HL-60/S4 (cell line): Measurements from ENCODE around the gene FAM13B.

Source experiments
- in situ Hi-C: fragments of 300-500 bp; cut with MboI; formaldehyde crosslinking; loops from 2 replicates; pipeline ENCODE4 v1.14.3; 2022; ENCODE audit warnings: low sequenced_read_pairs

FAM13B gene

DNA sequence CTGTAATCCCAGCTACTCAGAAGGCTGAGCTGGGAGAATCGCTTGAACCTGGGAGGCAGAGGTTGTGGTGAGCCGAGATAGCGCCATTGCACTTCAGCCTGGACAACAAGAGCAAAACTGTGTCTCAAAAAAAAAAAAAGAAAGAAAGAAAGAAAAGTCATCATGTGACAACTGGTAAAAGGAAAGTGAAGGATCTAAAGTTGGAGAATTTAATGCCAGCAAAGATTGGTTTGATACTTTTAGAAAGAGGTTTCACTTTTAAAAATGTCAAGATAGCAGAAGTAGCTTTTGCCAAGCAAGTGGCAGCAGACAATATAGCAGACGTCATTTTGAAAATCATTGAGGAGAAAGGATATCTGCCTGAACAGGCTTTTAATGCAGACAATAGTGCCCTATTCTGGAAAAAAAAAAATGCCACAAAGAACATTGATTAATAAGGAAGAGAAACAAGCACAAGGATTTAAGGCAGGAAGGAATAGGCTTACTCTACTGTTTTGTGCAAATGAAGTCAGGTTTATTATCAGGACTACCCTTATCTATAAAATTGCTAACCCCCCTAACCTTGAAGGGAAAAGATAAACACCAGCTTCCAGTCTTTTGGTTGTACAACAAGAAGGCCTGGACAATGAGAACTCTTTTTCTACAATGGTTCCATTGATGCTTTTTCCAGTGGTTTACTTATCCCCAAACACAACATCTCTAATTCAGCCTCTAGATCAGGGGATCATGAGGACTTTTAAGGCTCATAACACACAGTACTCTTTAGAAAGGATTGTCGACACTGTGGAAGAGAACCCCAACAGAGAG lies 131.7 kb downstream of the FAM13B start:
- in situ Hi-C loops, result no loop called here

DNA sequence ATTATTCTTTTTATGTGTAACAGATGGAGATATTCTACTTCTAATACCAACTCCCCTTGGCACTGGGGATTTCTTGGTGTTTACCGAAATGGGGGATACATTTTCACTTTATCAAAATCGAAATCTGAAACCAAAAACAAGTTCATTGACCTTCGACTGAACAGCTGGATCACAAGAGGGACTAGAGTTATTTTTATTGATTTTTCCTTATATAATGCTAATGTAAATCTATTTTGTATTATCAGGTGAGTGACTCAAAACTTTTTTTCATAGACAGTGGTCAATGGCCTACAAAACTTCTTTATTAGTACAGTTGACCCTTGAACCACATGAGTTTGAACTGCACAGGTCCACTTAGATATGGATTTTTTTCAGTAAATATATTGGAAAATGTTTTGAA lies 133.4 kb downstream of the FAM13B start:
- in situ Hi-C loops, result no loop called here

DNA sequence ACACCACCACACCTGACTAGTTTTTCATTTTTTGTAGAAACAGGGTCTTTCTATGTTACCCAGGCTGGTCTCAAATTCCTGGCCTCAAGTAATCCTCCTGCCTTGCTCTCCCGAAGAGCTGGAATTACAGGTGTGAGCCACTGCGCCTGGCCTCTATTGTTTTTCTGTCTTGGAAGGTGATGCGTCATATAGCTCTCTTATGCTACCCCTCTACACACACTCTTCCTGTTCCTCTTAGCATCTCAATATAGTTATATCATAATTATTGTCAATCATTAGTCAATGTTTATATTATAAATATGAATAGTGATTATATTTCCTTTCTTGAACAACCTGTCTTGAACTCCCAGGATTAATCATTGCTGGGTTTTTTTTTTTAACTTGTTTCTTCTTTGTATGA lies 136.3 kb downstream of the FAM13B start:
- in situ Hi-C loops, result no loop called here

DNA sequence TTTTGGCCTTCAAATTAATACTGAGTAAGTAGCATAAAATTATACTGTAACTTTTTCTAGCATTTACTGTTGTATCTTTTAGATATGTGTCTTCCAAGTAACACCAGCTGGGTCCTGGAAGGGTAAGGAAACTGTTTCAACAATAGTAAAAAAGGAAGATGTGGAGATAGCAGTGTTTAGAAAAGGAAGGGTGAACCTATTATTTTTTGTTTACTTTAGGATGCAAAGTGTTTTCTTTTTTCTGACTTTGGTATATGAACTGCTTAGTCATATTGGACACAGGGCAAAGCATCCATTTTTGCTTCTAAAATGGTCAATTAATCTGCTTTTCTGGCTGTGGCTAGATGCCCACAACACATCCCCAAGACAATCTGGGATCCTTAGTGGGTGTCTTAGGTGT lies 138.3 kb downstream of the FAM13B start:
- in situ Hi-C loops, result no loop called here

- in situ Hi-C loops, result no loop called here
These were observed 141.0 kb downstream of the FAM13B start for GRCh38 chr5:137891849-137892248.

DNA sequence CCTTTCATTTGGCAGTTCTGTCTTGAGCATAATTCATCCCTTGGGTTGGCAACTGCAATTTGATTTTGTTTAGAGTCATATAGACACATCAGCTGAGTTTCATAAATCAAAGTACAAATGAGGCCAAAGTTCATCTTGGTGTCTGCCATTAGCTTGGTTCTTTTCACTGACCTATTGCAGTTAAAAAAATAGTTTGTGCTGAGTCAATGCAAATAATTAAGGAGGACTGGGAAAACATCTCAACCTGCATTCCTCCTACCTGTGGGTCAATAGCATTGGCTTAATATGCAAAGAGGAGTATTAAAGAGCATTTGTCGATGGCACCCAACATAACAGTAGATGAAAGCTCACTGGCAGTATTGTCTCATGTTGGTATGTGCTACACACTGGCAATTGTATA lies 142.0 kb downstream of the FAM13B start:
- in situ Hi-C loops, result no loop called here

DNA sequence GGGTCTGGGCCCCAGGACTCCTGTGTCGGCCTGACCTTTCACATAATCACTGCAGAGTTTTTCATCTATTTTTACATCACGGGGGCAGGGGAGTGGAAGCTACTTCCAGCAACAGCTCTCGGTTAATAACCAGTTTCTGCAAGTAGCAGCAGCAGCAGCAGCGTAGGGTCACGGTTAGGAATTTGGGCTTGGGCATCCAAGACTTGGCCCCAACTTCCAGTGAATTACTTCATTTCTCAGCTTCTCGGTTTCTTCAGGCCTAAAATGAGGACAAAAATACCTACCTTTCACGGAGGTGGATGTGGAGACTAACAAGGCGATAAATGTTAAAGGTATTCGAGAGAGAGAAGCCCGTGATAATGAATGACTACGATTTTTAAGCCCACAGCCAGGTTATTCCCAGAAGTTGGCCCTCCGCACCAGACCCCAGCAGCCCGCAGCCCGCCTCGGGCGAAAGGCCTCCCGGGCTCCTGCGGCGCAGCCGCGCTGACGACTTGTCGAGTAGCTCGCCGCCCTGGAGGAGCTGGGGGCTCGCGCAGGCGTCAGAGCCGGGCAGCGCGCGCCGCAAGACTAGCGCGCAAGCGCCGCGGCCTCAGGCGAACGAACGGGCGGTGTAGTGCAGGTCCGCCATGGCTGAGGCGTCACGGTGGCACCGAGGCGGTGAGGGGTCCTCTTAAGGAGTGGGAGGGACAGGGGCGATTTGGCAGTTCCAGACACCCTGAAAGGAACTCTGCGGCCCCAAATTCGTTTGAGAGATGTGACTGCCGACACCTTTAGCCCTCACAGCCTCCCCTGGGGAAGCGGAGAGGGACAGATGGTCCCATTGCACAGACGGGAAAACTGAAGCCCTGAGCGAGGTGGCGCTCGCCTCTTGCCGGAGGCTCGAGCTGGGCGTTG lies 143.8 kb downstream of the FAM13B start, which contains the start of gene PKD2L2:
PKD2L2 (plus strand) TSS at position 595 of the 897 bp plus-strand sequence; CDS start at position 630, 35 bp downstream.
- in situ Hi-C loops, result no loop called here

GRCh38 chr5:137888466-137888862 lies 144.4 kb downstream of the FAM13B start:
- in situ Hi-C loops, result no loop called here
